Liver (tissue), 9 donors: ENCODE measurements around the gene PCDHGB3. TPM values are rescaled to one million over a fixed set of nuclear protein-coding genes. Genes with fewer than 3 reads are reported as not detected.
"Not testable (repeated sequence)": the region's sequence is repeated elsewhere in the genome, so short reads cannot be mapped to it uniquely, and the experiment has no call there.

Experiments
- DNase-seq: peaks from one replicate; pipeline ENCODE4 v3.0.0-alpha.2; 2017; ENCODE audit warnings: low spot score
- H3K27ac ChIP-seq, 2 donors: one replicate each; pipeline ENCODE4 v1.7.0; 2013; ENCODE audit warnings: inconsistent platforms in 2 of 2, low read length in 2 of 2, control low read depth in 1 of 2, low read depth in 1 of 2, mild to moderate bottlenecking in 1 of 2
- H3K27me3 ChIP-seq, 4 donors: one replicate each; pipeline versions ENCODE4 v1.6.1 to v1.7.0; 2013; ENCODE audit warnings: low read length in 3 of 4, inconsistent platforms in 1 of 4, mild to moderate bottlenecking in 1 of 4, moderate library complexity in 1 of 4; ENCODE audit not compliant: control insufficient read depth in 4 of 4, insufficient read depth in 4 of 4
- H3K36me3 ChIP-seq, 4 donors: one replicate each; pipeline versions ENCODE4 v1.6.1 to v1.7.0; 2013; ENCODE audit warnings: low read length in 3 of 4, mild to moderate bottlenecking in 3 of 4, low read depth in 1 of 4, moderate library complexity in 1 of 4; ENCODE audit not compliant: control insufficient read depth in 4 of 4, insufficient read depth in 3 of 4
- H3K4me1 ChIP-seq, 4 donors: one replicate each; pipeline versions ENCODE4 v1.6.1 to v1.7.0; 2013; ENCODE audit warnings: low read length in 3 of 4, mild to moderate bottlenecking in 3 of 4, moderate library complexity in 1 of 4; ENCODE audit not compliant: control insufficient read depth in 4 of 4, insufficient read depth in 4 of 4
- H3K4me3 ChIP-seq, 3 donors: one replicate each; pipeline versions ENCODE4 v1.6.1 to v1.7.0; 2013; ENCODE audit warnings: low read length in 3 of 3, control low read depth in 1 of 3, low read depth in 1 of 3, mild to moderate bottlenecking in 1 of 3
- H3K9ac ChIP-seq, 2 donors: one replicate each; pipeline ENCODE4 v1.7.0; 2013; ENCODE audit warnings: low read length in 2 of 2, mild to moderate bottlenecking in 2 of 2, moderate library complexity in 2 of 2, control low read depth in 1 of 2, low read depth in 1 of 2
- H3K9me3 ChIP-seq, 4 donors: one replicate each; pipeline versions ENCODE4 v1.6.1 to v1.7.0; 2013; ENCODE audit warnings: low read length in 3 of 4; ENCODE audit not compliant: control insufficient read depth in 4 of 4
- CTCF ChIP-seq: fragments of 150-350 bp; IDR thresholded peaks from 2 replicates; pipeline ENCODE4 v1.5.1; 2017; ENCODE audit warnings: improper control_type of control experiment, low read depth, low read length; ENCODE audit not compliant: missing input control
- EGR1 ChIP-seq, 2 donors: IDR thresholded peaks; 2 replicates each; pipeline ENCODE4 v1.6.1; 2016 to 2018; ENCODE audit warnings: antibody characterized with exemption in 2 of 2, low read depth in 2 of 2
- FOXA1 ChIP-seq: IDR thresholded peaks from 2 replicates; pipeline ENCODE4 v1.6.1; 2016; ENCODE audit warnings: antibody characterized with exemption
- FOXA2 ChIP-seq: IDR thresholded peaks from 2 replicates; pipeline ENCODE4 v1.6.1; 2016; ENCODE audit warnings: antibody characterized with exemption
- HNF4A ChIP-seq, 2 donors: conservative IDR thresholded peaks; 2 replicates each; pipeline ENCODE4 v1.6.1; 2016; ENCODE audit warnings: antibody characterized with exemption in 2 of 2, mild to moderate bottlenecking in 2 of 2
- HNF4G ChIP-seq: IDR thresholded peaks from 2 replicates; pipeline ENCODE4 v1.6.1; 2016; ENCODE audit warnings: antibody characterized with exemption
- MAX ChIP-seq: IDR thresholded peaks from 2 replicates; pipeline ENCODE4 v1.6.1; 2016; ENCODE audit warnings: antibody characterized with exemption
- RAD21 ChIP-seq, 2 donors: IDR thresholded peaks; 2 replicates each; pipeline ENCODE4 v1.6.1; 2016; ENCODE audit warnings: antibody characterized with exemption in 2 of 2, mild to moderate bottlenecking in 2 of 2
- WGBS: extraction: QIAGEN DNeasy Blood & Tissue Kit; methylation state at CpG from one replicate; pipeline ENCODE4 v1.1.7; 2013; 5-methylcytosine and 5-hydroxymethylcytosine counted together
- polyA plus RNA-seq, 2 donors: library from polyadenylated mRNA; stranded (reverse) in 1 of 2; unstranded in 1 of 2; fragments of 200-250 nt in 1 of 2; fragments of >200 nt in 1 of 2; fragmentation: Nextera tagmentation in 1 of 2; extraction: Ambion mirVana in 1 of 2; gene quantifications; one replicate each; pipeline versions ENCODE4 v1.2.1 to v1.2.3, GENCODE V29; 2013 to 2015
- total RNA-seq, 2 donors: library from RNA; depleted of rRNA; stranded (reverse); fragments of >200 nt; gene quantifications; one replicate each; pipeline ENCODE4 v1.2.3, GENCODE V29; 2014
- donor health status: healthy.
- donor health status: healthy.
- donor health status: healthy.
- donor health status: healthy.
- donor health status: healthy.

PCDHGB3 gene
- total and polyA plus RNA-seq, 4 donors, result 0.07 to 1.2 (median 0.37) TPM; not detected in 1

- Histone ChIP-seq H3K27me3 (peaks cover 0 to 19% (median 8%) of the 10 kb centered on the region in 4 donors), H3K4me1 (no peaks in the 10 kb centered on the region), H3K9ac (no peak within 1 kb of the TSS), H3K36me3 (peaks cover 0 to 2% (median 0%) of the 10 kb centered on the region in 4 donors), H3K27ac (no peak within 1 kb of the TSS), H3K4me3 (peak within 1 kb of the TSS; percentile 20 to 52 (median 37)), H3K9me3 (peaks cover 26 to 66% (median 34%) of the 10 kb centered on the region in 4 donors)
- peak; percentile 34 to 43 for TF ChIP-seq RAD21 (IDR thresholded peaks at IDR 0.05)
- TF ChIP-seq HNF4A (conservative IDR thresholded peaks at IDR 0.05), result no peak
- no peak for TF ChIP-seq FOXA2
- WGBS, result 12% methylated on average over 27 of the region's 27 CpGs
- no peak for DNase-seq
Observed at GRCh38 chr5:141338538-141339306, 31.3 kb upstream of the PCDHGB3 start, which contains the start of gene PCDHGA2. Gene PCDHGA2 (plus strand): TSS chr5:141338760.

GRCh38 chr5:141340781-141341354 lies 29.2 kb upstream of the PCDHGB3 start:
- peaks cover 0 to 17% (median 10%) of the 10 kb centered on the region in 4 donors for H3K27me3 ChIP-seq
- peaks cover 33 to 76% (median 38%) of the 10 kb centered on the region in 4 donors for H3K9me3 ChIP-seq
- DNase-seq, result not testable (repeated sequence)

GRCh38 chr5:141342773-141343172 lies 27.3 kb upstream of the PCDHGB3 start:
- Histone ChIP-seq H3K36me3 (peaks cover 0 to 2% (median 0%) of the 10 kb centered on the region in 4 donors), H3K27ac (no peak overlapping the region), H3K4me3 (peak overlapping the region in 1 of 3 donors; percentile 7), H3K9ac (no peak overlapping the region), H3K4me1 (no peaks in the 10 kb centered on the region), H3K27me3 (peaks cover 0 to 17% (median 9%) of the 10 kb centered on the region in 4 donors), H3K9me3 (peaks cover 28 to 81% (median 38%) of the 10 kb centered on the region in 4 donors)
- 14% methylated on average over 1 of the region's 1 CpG for WGBS
- no peak for DNase-seq
- no peak for TF ChIP-seq EGR1 (IDR thresholded peaks at IDR 0.05; ENCODE audit: low read depth in 2 of 2)
- no peak for TF ChIP-seq FOXA1
- no peak for TF ChIP-seq HNF4G
- TF ChIP-seq CTCF, result no peak
- TF ChIP-seq MAX, result no peak

More at GRCh38 chr5:141340781-141341354, 29.2 kb upstream of the PCDHGB3 start:
- not testable (repeated sequence) for H3K4me3 ChIP-seq, H3K36me3 ChIP-seq, H3K27ac ChIP-seq, H3K4me1 ChIP-seq, H3K9ac ChIP-seq
- WGBS, result 40% methylated on average over 45 of the region's 45 CpGs
